Measurements from ENCODE around the gene PSD4. TPM values are rescaled to one million over a fixed set of nuclear protein-coding genes. Genes with fewer than 3 reads are reported as not detected.

Gene PSD4
- total and polyA plus RNA-seq, 2 experiments from 2014 or later = 15.1 to 26.5 TPM

DNA sequence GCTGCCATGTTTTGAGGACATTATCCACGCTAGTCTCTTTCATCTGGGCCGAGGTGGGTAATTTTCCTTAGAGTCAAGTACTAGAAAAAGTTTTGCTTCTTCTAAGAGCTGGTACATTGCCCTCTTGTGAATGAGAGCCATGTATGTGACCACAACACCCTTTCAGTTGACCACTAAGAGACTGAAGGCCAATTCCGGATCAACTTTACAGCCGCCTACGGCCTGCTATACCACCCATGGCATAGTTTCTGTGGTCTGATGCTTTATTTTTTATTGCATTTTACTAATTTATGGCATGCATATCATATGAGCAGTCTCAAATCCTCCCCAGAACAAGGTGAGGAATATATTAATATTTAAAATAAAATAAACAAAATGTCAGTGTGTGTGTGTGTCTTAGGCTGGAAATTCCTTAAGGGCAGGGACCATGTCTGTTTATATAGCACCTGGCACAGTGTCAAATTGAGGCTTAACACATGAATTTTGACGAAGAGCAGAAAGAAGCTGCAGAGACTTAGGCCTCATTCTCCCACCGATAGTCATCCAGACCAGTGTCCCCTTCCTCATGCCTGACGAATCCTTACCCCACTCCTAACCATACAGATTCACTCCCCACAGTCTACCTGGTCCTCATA, 35.4 kb downstream of the PSD4 start:
- Histone ChIP-seq H3K9me2 (replicated peaks; ENCODE audit: insufficient read depth) (no peaks in the 10 kb centered on the region), H3K27me3 (no peaks in the 10 kb centered on the region), H3K4me2 (no peak overlapping the region), H3K9me3 (ENCODE audit: low read depth) (no peaks in the 10 kb centered on the region), H2AFZ (no peak overlapping the region), H3K4me3 (no peak overlapping the region), H3K79me2 (no peaks in the 10 kb centered on the region), H3K4me1 (ENCODE audit: insufficient read depth) (peaks cover 17% of the 10 kb centered on the region), H3K27ac (no peak overlapping the region), H4K20me1 (ENCODE audit: insufficient read depth, poor library complexity, severe bottlenecking) (no peaks in the 10 kb centered on the region), H3K36me3 (replicated peaks; ENCODE audit: insufficient read depth, low read depth) (no peaks in the 10 kb centered on the region)
- TF ChIP-seq EZH2 (IDR thresholded peaks at IDR 0.05; ENCODE audit: borderline replicate concordance) (no peak), EZH2phosphoT487 (IDR thresholded peaks at IDR 0.05; ENCODE audit: low read depth, severe bottlenecking, unreplicated experiment) (no peak)
- TF ChIP-seq, protein P1, sequence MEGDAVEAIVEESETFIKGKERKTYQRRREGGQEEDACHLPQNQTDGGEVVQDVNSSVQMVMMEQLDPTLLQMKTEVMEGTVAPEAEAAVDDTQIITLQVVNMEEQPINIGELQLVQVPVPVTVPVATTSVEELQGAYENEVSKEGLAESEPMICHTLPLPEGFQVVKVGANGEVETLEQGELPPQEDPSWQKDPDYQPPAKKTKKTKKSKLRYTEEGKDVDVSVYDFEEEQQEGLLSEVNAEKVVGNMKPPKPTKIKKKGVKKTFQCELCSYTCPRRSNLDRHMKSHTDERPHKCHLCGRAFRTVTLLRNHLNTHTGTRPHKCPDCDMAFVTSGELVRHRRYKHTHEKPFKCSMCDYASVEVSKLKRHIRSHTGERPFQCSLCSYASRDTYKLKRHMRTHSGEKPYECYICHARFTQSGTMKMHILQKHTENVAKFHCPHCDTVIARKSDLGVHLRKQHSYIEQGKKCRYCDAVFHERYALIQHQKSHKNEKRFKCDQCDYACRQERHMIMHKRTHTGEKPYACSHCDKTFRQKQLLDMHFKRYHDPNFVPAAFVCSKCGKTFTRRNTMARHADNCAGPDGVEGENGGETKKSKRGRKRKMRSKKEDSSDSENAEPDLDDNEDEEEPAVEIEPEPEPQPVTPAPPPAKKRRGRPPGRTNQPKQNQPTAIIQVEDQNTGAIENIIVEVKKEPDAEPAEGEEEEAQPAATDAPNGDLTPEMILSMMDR (IDR thresholded peaks at IDR 0.05; ENCODE audit: poor library complexity) = no peak
- 65% methylated on average over 8 of the region's 8 CpGs for WGBS (ENCODE audit: low lambda C conversion rate, missing lambda C conversion rate)
- no peak for DNase-seq (ENCODE audit: low spot score)

DNA sequence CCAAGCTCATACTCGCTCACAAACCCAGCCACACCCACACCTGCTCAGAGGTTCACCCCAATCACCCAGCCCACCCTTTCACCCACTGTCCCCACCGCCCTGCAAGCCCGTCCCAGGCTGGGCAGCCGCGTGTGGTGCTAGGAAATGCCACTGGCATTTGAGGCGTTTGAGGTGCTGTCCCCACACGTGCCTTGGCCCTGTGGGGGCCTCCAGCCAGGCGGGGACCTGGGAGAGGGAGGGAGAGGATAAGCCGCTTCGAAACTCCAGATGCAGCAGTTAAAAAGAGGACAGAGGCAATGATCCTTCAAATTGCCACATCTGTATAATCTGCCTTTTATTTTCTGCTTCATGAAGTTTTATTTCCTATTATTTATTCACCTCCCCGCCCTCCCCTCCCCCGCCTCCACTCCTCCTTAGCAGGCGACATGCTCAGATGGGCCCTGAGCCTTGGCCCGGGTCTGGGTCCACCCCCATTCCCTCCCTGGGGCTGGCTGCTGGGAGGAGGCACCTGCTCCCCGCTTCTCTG, 35.9 kb downstream of the PSD4 start:
- no peak overlapping the region for H3K27ac ChIP-seq
- H3K27me3 ChIP-seq = no peaks in the 10 kb centered on the region
- no peak for DNase-seq (ENCODE audit: low spot score)
- H3K9me2 ChIP-seq (replicated peaks; ENCODE audit: insufficient read depth) = no peaks in the 10 kb centered on the region
- no peak overlapping the region for H3K4me3 ChIP-seq
- no peak for TF ChIP-seq EZH2phosphoT487 (IDR thresholded peaks at IDR 0.05; ENCODE audit: low read depth, severe bottlenecking, unreplicated experiment)
- TF ChIP-seq, protein P1 (IDR thresholded peaks at IDR 0.05; ENCODE audit: poor library complexity) = no peak
- peaks cover 17% of the 10 kb centered on the region for H3K4me1 ChIP-seq (ENCODE audit: insufficient read depth)
- no peaks in the 10 kb centered on the region for H3K9me3 ChIP-seq (ENCODE audit: low read depth)
- no peak overlapping the region for H3K4me2 ChIP-seq
- H2AFZ ChIP-seq = no peak overlapping the region
- no peaks in the 10 kb centered on the region for H4K20me1 ChIP-seq (ENCODE audit: insufficient read depth, poor library complexity, severe bottlenecking)
- no peaks in the 10 kb centered on the region for H3K79me2 ChIP-seq
- H3K36me3 ChIP-seq (replicated peaks; ENCODE audit: insufficient read depth, low read depth) = no peaks in the 10 kb centered on the region
- whole genome bisulfite sequencing (ENCODE audit: low lambda C conversion rate, missing lambda C conversion rate) = 83% methylated on average over 12 of the region's 15 CpGs

GRCh38 chr2:113211226-113212105, 37.7 kb downstream of the PSD4 start:
- H3K27ac ChIP-seq = no peak overlapping the region
- 78% methylated on average over 13 of the region's 13 CpGs for WGBS (ENCODE audit: low lambda C conversion rate, missing lambda C conversion rate)
- peaks cover 17% of the 10 kb centered on the region for H3K4me1 ChIP-seq (ENCODE audit: insufficient read depth)
- no peak overlapping the region for H3K4me3 ChIP-seq
- no peak overlapping the region for H2AFZ ChIP-seq
- TF ChIP-seq, protein P1 (IDR thresholded peaks at IDR 0.05; ENCODE audit: poor library complexity) = no peak
- no peak for TF ChIP-seq EZH2 (IDR thresholded peaks at IDR 0.05; ENCODE audit: borderline replicate concordance)
- TF ChIP-seq EZH2phosphoT487 (IDR thresholded peaks at IDR 0.05; ENCODE audit: low read depth, severe bottlenecking, unreplicated experiment) = no peak
- no peaks in the 10 kb centered on the region for H3K27me3 ChIP-seq
- H4K20me1 ChIP-seq (ENCODE audit: insufficient read depth, poor library complexity, severe bottlenecking) = no peaks in the 10 kb centered on the region
- H3K79me2 ChIP-seq = no peaks in the 10 kb centered on the region
- DNase-seq (ENCODE audit: low spot score) = no peak
- H3K36me3 ChIP-seq (replicated peaks; ENCODE audit: insufficient read depth, low read depth) = no peaks in the 10 kb centered on the region
- no peak overlapping the region for H3K4me2 ChIP-seq
- no peaks in the 10 kb centered on the region for H3K9me2 ChIP-seq (replicated peaks; ENCODE audit: insufficient read depth)
- H3K9me3 ChIP-seq (ENCODE audit: low read depth) = no peaks in the 10 kb centered on the region
